Activated CD8-positive, alpha-beta T cell treated with anti-CD3 and anti-CD28 coated beads for 36 hours (primary cell): Measurements from ENCODE around the gene SPAG5. TPM values are rescaled to one million over a fixed set of nuclear protein-coding genes. Genes with fewer than 3 reads are reported as not detected.
"Not testable (repeated sequence)": the region's sequence is repeated elsewhere in the genome, so short reads cannot be mapped to it uniquely, and the experiment has no call there.

Experiments
- ATAC-seq: fragments of 200-7000 bp; cut with Tn5 transposase; one replicate; pipeline ENCODE4 v1.10.0; 2021; ENCODE audit warnings: mild to moderate bottlenecking, moderate library complexity
- CTCF ChIA-PET: fragments of 350-600 bp; sonication (Branson Sonifier 250); formaldehyde crosslinking; loops from one replicate; lab custom pipeline; 2021; ENCODE audit warnings: antibody characterized with exemption; lab: Charles Lee
- POLR2A ChIA-PET: fragments of 350-600 bp; sonication (Branson Sonifier 250); formaldehyde crosslinking; loops from one replicate; lab custom pipeline; 2021; ENCODE audit warnings: antibody characterized with exemption; lab: Charles Lee
- DNase-seq: peaks from one replicate; pipeline ENCODE4 v3.0.0-alpha.2; 2020
- H3K27ac Mint-ChIP-seq: one replicate; pipeline ENCODE4 v1.8.0; 2021; ENCODE audit warnings: mild to moderate bottlenecking, mixed read lengths
- H3K27me3 Mint-ChIP-seq: one replicate; pipeline ENCODE4 v1.8.0; 2021; ENCODE audit warnings: mixed read lengths
- H3K36me3 Mint-ChIP-seq: one replicate; pipeline ENCODE4 v1.8.0; 2021; ENCODE audit warnings: low read depth, mixed read lengths
- H3K4me1 Mint-ChIP-seq: one replicate; pipeline ENCODE4 v1.8.0; 2021; ENCODE audit warnings: low read depth, mixed read lengths
- H3K4me3 Mint-ChIP-seq: one replicate; pipeline ENCODE4 v1.8.0; 2021; ENCODE audit warnings: mild to moderate bottlenecking, moderate library complexity, mixed read lengths
- H3K9me3 Mint-ChIP-seq: one replicate; pipeline ENCODE4 v1.8.0; 2021; ENCODE audit warnings: mixed read lengths
- CTCF ChIP-seq: fragments of 200-600 bp; IDR thresholded peaks from one replicate; pipeline ENCODE4 v1.8.0; 2022; ENCODE audit warnings: antibody characterized with exemption, mild to moderate bottlenecking
- intact Hi-C: fragments of 100-400 bp; cut with micrococcal nuclease; formaldehyde crosslinking; loops from one replicate; pipeline ENCODE4 v1.10.0; 2022
- total RNA-seq, 2 experiments: library from RNA; stranded (reverse); gene quantifications; one replicate each; pipeline ENCODE4 v1.2.3, GENCODE V29; 2021

SPAG5 gene
- total RNA-seq, 2 experiments from 2014 or later = 140 to 141 TPM

GRCh38 chr17:28613931-28614381, 15.1 kb upstream of the SPAG5 start, which contains the start of gene RSKR:
TSS of gene RSKR (minus strand) at chr17:28614185. CDS start at chr17:28614161, 24 bp downstream.
- H3K4me3 Mint-ChIP-seq = no peak within 1 kb of the TSS
- no peaks in the 10 kb centered on the region for H3K9me3 Mint-ChIP-seq
- H3K36me3 Mint-ChIP-seq = peaks cover 51% of the 10 kb centered on the region
- DNase-seq (no peak), ATAC-seq (no peak)
- CTCF ChIA-PET = interaction anchor here (1.0 to 1.7 kb wide), 7 partner anchors 9 to 119 kb away, joined by 3 to 11 read pairs (median 4); partner anchors contain the start of gene PIGS
- H3K4me1 Mint-ChIP-seq = no peaks in the 10 kb centered on the region
- POLR2A ChIA-PET = no interaction called here
- no peak for TF ChIP-seq CTCF
- intact Hi-C loops = loop anchor here (5.0 kb wide), 1 partner anchor 122 kb away; no protein-coding TSS in a partner anchor
- no peaks in the 10 kb centered on the region for H3K27me3 Mint-ChIP-seq
- H3K27ac Mint-ChIP-seq = no peak within 1 kb of the TSS

GRCh38 chr17:28612936-28613872, 14.4 kb upstream of the SPAG5 start:
- H3K4me3 Mint-ChIP-seq = no peak overlapping the region
- peak; percentile 64 for ATAC-seq
- H3K9me3 Mint-ChIP-seq = no peaks in the 10 kb centered on the region
- H3K27ac Mint-ChIP-seq = no peak overlapping the region
- ChIA-PET CTCF (interaction anchor here (0.7 to 3.5 kb wide), 20 partner anchors 10 to 118 kb away, joined by 3 to 18 read pairs (median 4); partner anchors contain the start of genes ALDOC, BLTP2, PIGS and PROCA1), POLR2A (interaction anchor here (0.6 to 1.2 kb wide), 6 partner anchors 10 to 58 kb away, joined by 3 to 8 read pairs (median 4); no protein-coding TSS in a partner anchor)
- H3K36me3 Mint-ChIP-seq = peaks cover 49% of the 10 kb centered on the region
- TF ChIP-seq CTCF = peak; percentile 80
- H3K27me3 Mint-ChIP-seq = no peaks in the 10 kb centered on the region
- H3K4me1 Mint-ChIP-seq = no peaks in the 10 kb centered on the region
- intact Hi-C loops = loop anchor here (5.0 kb wide), 1 partner anchor 121 kb away; no protein-coding TSS in a partner anchor
- peak; percentile 55 for DNase-seq

- TF ChIP-seq CTCF = no peak
- H3K36me3 Mint-ChIP-seq = peaks cover 47% of the 10 kb centered on the region
- no peaks in the 10 kb centered on the region for H3K27me3 Mint-ChIP-seq
- H3K9me3 Mint-ChIP-seq = no peaks in the 10 kb centered on the region
- intact Hi-C loops = loop anchor here (5.0 kb wide), 1 partner anchor 120 kb away; no protein-coding TSS in a partner anchor
- CTCF ChIA-PET = interaction anchor here (0.7 to 3.5 kb wide), 20 partner anchors 10 to 117 kb away, joined by 3 to 18 read pairs (median 4); partner anchors contain the start of genes ALDOC, BLTP2, PIGS and PROCA1
- H3K4me3 Mint-ChIP-seq = no peak overlapping the region
- POLR2A ChIA-PET = interaction anchor here (0.6 to 1.5 kb wide), 8 partner anchors 8 to 107 kb away, joined by 3 to 8 read pairs (median 3); partner anchors contain the start of gene RPL23A
- no peak for DNase-seq
- ATAC-seq = no peak
- H3K4me1 Mint-ChIP-seq = no peaks in the 10 kb centered on the region
- H3K27ac Mint-ChIP-seq = peak overlapping the region; percentile 0
Observed at GRCh38 chr17:28612531-28612930, 13.7 kb upstream of the SPAG5 start.

GRCh38 chr17:28610376-28610775, 11.6 kb upstream of the SPAG5 start:
- no peak for TF ChIP-seq CTCF
- intact Hi-C loops = loop anchor here (5.0 kb wide), 1 partner anchor 118 kb away; no protein-coding TSS in a partner anchor
- H3K4me3 Mint-ChIP-seq = no peak overlapping the region

GRCh38 chr17:28604031-28604430, 5.2 kb upstream of the SPAG5 start:
- H3K36me3 Mint-ChIP-seq, H3K27ac Mint-ChIP-seq, H3K4me1 Mint-ChIP-seq, CTCF ChIA-PET, H3K27me3 Mint-ChIP-seq, ATAC-seq, H3K4me3 Mint-ChIP-seq, intact Hi-C loops, DNase-seq, POLR2A ChIA-PET, H3K9me3 Mint-ChIP-seq: not testable (repeated sequence)

More at GRCh38 chr17:28610376-28610775, 11.6 kb upstream of the SPAG5 start:
- POLR2A ChIA-PET = interaction anchor here (0.6 to 1.4 kb wide), 10 partner anchors 8 to 91 kb away, joined by 3 to 4 read pairs (median 3); partner anchors contain the start of gene BLTP2
- ATAC-seq (no peak), DNase-seq (no peak)
- Mint-ChIP-seq H3K27me3 (no peaks in the 10 kb centered on the region), H3K36me3 (peaks cover 34% of the 10 kb centered on the region), H3K9me3 (no peaks in the 10 kb centered on the region), H3K4me1 (no peaks in the 10 kb centered on the region), H3K27ac (no peak overlapping the region)
- CTCF ChIA-PET = interaction anchor here (0.8 to 3.5 kb wide), 4 partner anchors 17 to 63 kb away, joined by 3 to 18 read pairs (median 5); partner anchors contain the start of gene PIGS
